H9 (cell line): ENCODE results near the gene URB1. TPM values are rescaled to one million over a fixed set of nuclear protein-coding genes. Genes with fewer than 3 reads are reported as not detected.

Experiments used
- DNase-seq: peaks from one replicate; pipeline ENCODE4 v3.0.0-alpha.2; 2017
- H2AFZ ChIP-seq: one replicate; pipeline ENCODE4 v1.6.1; 2013; ENCODE audit warnings: mild to moderate bottlenecking, low read length, control low read depth, moderate library complexity
- H2AK5ac ChIP-seq: 2 replicates; pipeline ENCODE4 v1.6.1; 2013; ENCODE audit warnings: low read length, control low read depth, mixed read lengths; ENCODE audit not compliant: insufficient read length
- H2BK120ac ChIP-seq: one replicate; pipeline ENCODE4 v1.6.1; 2013; ENCODE audit warnings: low read depth, mild to moderate bottlenecking, low read length, control low read depth, inconsistent platforms; ENCODE audit not compliant: poor library complexity, severe bottlenecking
- H2BK12ac ChIP-seq: 2 replicates; pipeline ENCODE4 v1.6.1; 2013; ENCODE audit warnings: low read length, control low read depth, mixed read lengths, low read depth; ENCODE audit not compliant: insufficient read length
- H2BK15ac ChIP-seq: 2 replicates; pipeline ENCODE4 v1.6.1; 2013; ENCODE audit warnings: low read depth, low read length, control low read depth
- H2BK20ac ChIP-seq: one replicate; pipeline ENCODE4 v1.6.1; 2013; ENCODE audit warnings: low read depth, mild to moderate bottlenecking, low read length, control low read depth, inconsistent platforms; ENCODE audit not compliant: poor library complexity, severe bottlenecking
- H2BK5ac ChIP-seq: 2 replicates; pipeline ENCODE4 v1.6.1; 2013; ENCODE audit warnings: low read length, control low read depth, mixed read lengths; ENCODE audit not compliant: insufficient read length
- H3K14ac ChIP-seq: 2 replicates; pipeline ENCODE4 v1.6.1; 2013; ENCODE audit warnings: low read length, control low read depth; ENCODE audit not compliant: insufficient read depth
- H3K18ac ChIP-seq: 2 replicates; pipeline ENCODE4 v1.6.1; 2013; ENCODE audit warnings: low read depth, mild to moderate bottlenecking, mixed read lengths, low read length, control low read depth; ENCODE audit not compliant: insufficient read length
- H3K23ac ChIP-seq: 2 replicates; pipeline ENCODE4 v1.6.1; 2013; ENCODE audit warnings: low read length, control low read depth, mixed read lengths, low read depth; ENCODE audit not compliant: insufficient read length
- H3K23me2 ChIP-seq: 2 replicates; pipeline ENCODE4 v1.6.1; 2013; ENCODE audit warnings: low read depth, mild to moderate bottlenecking, mixed read lengths, low read length, control low read depth; ENCODE audit not compliant: insufficient read length, poor library complexity, severe bottlenecking
- H3K27ac ChIP-seq: 2 replicates; pipeline ENCODE4 v1.5.1; 2013; ENCODE audit warnings: low read length, control low read depth, mixed read lengths, low read depth; ENCODE audit not compliant: insufficient read length
- H3K27me3 ChIP-seq: 2 replicates; pipeline ENCODE4 v1.6.1; 2013; ENCODE audit warnings: low read length, control low read depth, inconsistent platforms; ENCODE audit not compliant: insufficient read depth
- H3K4ac ChIP-seq: 2 replicates; pipeline ENCODE4 v1.6.1; 2013; ENCODE audit warnings: low read depth, mild to moderate bottlenecking, control low read depth, inconsistent platforms, low read length, moderate library complexity
- H3K4me1 ChIP-seq: 2 replicates; pipeline ENCODE4 v1.6.1; 2013; ENCODE audit warnings: low read length, control low read depth, inconsistent platforms; ENCODE audit not compliant: insufficient read depth
- H3K4me2 ChIP-seq: 2 replicates; pipeline ENCODE4 v1.6.1; 2013; ENCODE audit warnings: low read length, control low read depth, mixed read lengths; ENCODE audit not compliant: insufficient read length, insufficient read depth
- H3K56ac ChIP-seq: 2 replicates; pipeline ENCODE4 v1.6.1; 2013; ENCODE audit warnings: low read depth, mild to moderate bottlenecking, mixed read lengths, low read length, control low read depth; ENCODE audit not compliant: insufficient read length
- H3K79me1 ChIP-seq: 2 replicates; pipeline ENCODE4 v1.6.1; 2013; ENCODE audit warnings: low read depth, mild to moderate bottlenecking, moderate library complexity, low read length, control low read depth, inconsistent platforms; ENCODE audit not compliant: insufficient read depth, poor library complexity, severe bottlenecking
- H3K79me2 ChIP-seq: 2 replicates; pipeline ENCODE4 v1.6.1; 2013; ENCODE audit warnings: low read length, control low read depth, inconsistent platforms; ENCODE audit not compliant: insufficient read depth
- H3K9ac ChIP-seq: 2 replicates; pipeline ENCODE4 v1.6.1; 2013; ENCODE audit warnings: low read length, control low read depth, mixed read lengths; ENCODE audit not compliant: insufficient read length; ENCODE audit errors: extremely low read depth
- H3K9me3 ChIP-seq: one replicate; pipeline ENCODE4 v1.6.1; 2013; ENCODE audit warnings: low read depth, low read length, inconsistent platforms; ENCODE audit not compliant: control insufficient read depth
- H3T11ph ChIP-seq: one replicate; pipeline ENCODE4 v1.6.1; 2013; ENCODE audit warnings: mild to moderate bottlenecking, low read length, control low read depth, inconsistent platforms
- H4K20me1 ChIP-seq: one replicate; pipeline ENCODE4 v1.6.1; 2013; ENCODE audit not compliant: control insufficient read depth, insufficient read length, insufficient read depth
- H4K5ac ChIP-seq: 2 replicates; pipeline ENCODE4 v1.6.1; 2013; ENCODE audit warnings: low read depth, mild to moderate bottlenecking, mixed read lengths, low read length, control low read depth; ENCODE audit not compliant: insufficient read length
- H4K8ac ChIP-seq: replicated peaks from 2 replicates; pipeline ENCODE4 v1.6.1; 2013; ENCODE audit warnings: low read length, control low read depth, mixed read lengths, low read depth; ENCODE audit not compliant: insufficient read length
- H4K91ac ChIP-seq: 2 replicates; pipeline ENCODE4 v1.6.1; 2013; ENCODE audit warnings: low read depth, mild to moderate bottlenecking, moderate library complexity, mixed read lengths, low read length, control low read depth; ENCODE audit not compliant: insufficient read length
- H3K27ac Mint-ChIP-seq, 3 experiments: 2 replicates in 2 of 3; 3 replicates in 1 of 3; pipeline ENCODE4 v1.8.0; 2020 to 2021; ENCODE audit warnings: mixed read lengths in 3 of 3, mild to moderate bottlenecking in 1 of 3, moderate library complexity in 1 of 3
- H3K27me3 Mint-ChIP-seq: 2 replicates; pipeline ENCODE4 v1.8.0; 2021; ENCODE audit warnings: low read depth, mild to moderate bottlenecking, moderate library complexity, mixed read lengths
- H3K36me3 Mint-ChIP-seq, 3 experiments: 2 replicates in 2 of 3; 3 replicates in 1 of 3; pipeline ENCODE4 v1.8.0; 2020 to 2021; ENCODE audit warnings: low read depth in 3 of 3, mixed read lengths in 3 of 3; ENCODE audit not compliant: insufficient read depth in 1 of 3
- H3K4me1 Mint-ChIP-seq, 2 experiments: 2 replicates each; pipeline ENCODE4 v1.8.0; 2020; ENCODE audit warnings: mixed read lengths in 2 of 2
- H3K4me3 Mint-ChIP-seq, 2 experiments: 2 replicates in 1 of 2; 3 replicates in 1 of 2; pipeline ENCODE4 v1.8.0; 2020 to 2021; ENCODE audit warnings: mild to moderate bottlenecking in 2 of 2, mixed read lengths in 2 of 2, moderate library complexity in 1 of 2
- H3K9me3 Mint-ChIP-seq, 2 experiments: 2 replicates in 1 of 2; 3 replicates in 1 of 2; pipeline ENCODE4 v1.8.0; 2020; ENCODE audit warnings: mild to moderate bottlenecking in 2 of 2, mixed read lengths in 2 of 2, moderate library complexity in 1 of 2
- WGBS: extraction: QIAGEN DNeasy Blood & Tissue Kit; methylation state at CpG from one replicate; pipeline ENCODE4 v1.1.7; 2013; ENCODE audit warnings: missing lambda C conversion rate, low lambda C conversion rate, mixed read lengths; ENCODE audit not compliant: insufficient read length; ENCODE audit errors: extremely low coverage; 5-methylcytosine and 5-hydroxymethylcytosine counted together
- total RNA-seq: library from RNA; stranded (reverse); gene quantifications from 2 replicates; pipeline ENCODE4 v1.2.1, GENCODE V29; 2021
- TF ChIP-seq, protein P1 (sequence below): fragments of 200-600 bp; sonication (generic); conservative IDR thresholded peaks from 3 replicates; pipeline ENCODE4 v1.8.0; 2021; ENCODE audit warnings: antibody characterized with exemption, mild to moderate bottlenecking

Gene URB1
- total RNA-seq, 1 experiment from 2014 or later = 23.5 TPM

DNA sequence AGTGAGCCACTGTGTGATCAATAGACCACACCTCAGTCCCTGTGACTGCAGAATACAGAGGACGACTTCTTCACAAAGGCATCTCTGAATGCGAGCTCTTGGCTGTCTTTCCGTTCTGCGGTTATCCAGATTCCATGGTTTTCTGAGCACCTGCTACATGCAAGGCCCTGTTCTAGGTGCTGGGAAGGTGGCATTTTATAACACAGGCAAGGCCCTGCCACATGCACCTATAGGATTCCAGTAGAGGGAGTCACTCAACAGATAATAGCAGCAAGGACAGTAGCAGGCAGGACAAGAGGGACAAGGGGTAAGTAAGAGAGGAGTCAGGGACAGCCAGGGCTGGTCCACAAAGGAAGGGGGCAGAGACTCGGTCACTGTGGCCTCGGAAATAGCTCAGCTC, 9.0 kb downstream of the URB1 start:
- H2AK5ac ChIP-seq = no peak overlapping the region
- no peak overlapping the region for H3T11ph ChIP-seq
- H2BK15ac ChIP-seq = no peak overlapping the region
- Mint-ChIP-seq H3K36me3 (peaks cover 37 to 63% (median 63%) of the 10 kb centered on the region in 3 experiments; a peak in 6 of 7 replicates), H3K9me3 (no peaks in the 10 kb centered on the region), H3K27me3 (no peaks in the 10 kb centered on the region), H3K4me3 (no peak overlapping the region), H3K4me1 (peaks cover 5 to 18% of the 10 kb centered on the region in 2 experiments; a peak in 3 of 4 replicates), H3K27ac (no peak overlapping the region; a peak in 1 of 7 replicates)
- TF ChIP-seq, protein P1, sequence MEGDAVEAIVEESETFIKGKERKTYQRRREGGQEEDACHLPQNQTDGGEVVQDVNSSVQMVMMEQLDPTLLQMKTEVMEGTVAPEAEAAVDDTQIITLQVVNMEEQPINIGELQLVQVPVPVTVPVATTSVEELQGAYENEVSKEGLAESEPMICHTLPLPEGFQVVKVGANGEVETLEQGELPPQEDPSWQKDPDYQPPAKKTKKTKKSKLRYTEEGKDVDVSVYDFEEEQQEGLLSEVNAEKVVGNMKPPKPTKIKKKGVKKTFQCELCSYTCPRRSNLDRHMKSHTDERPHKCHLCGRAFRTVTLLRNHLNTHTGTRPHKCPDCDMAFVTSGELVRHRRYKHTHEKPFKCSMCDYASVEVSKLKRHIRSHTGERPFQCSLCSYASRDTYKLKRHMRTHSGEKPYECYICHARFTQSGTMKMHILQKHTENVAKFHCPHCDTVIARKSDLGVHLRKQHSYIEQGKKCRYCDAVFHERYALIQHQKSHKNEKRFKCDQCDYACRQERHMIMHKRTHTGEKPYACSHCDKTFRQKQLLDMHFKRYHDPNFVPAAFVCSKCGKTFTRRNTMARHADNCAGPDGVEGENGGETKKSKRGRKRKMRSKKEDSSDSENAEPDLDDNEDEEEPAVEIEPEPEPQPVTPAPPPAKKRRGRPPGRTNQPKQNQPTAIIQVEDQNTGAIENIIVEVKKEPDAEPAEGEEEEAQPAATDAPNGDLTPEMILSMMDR = peak; percentile 34; the same call in 2 of the 3 replicates
- H4K8ac ChIP-seq = no peak overlapping the region
- no peak overlapping the region for H4K91ac ChIP-seq
- H3K27me3 ChIP-seq = no peaks in the 10 kb centered on the region
- no peaks in the 10 kb centered on the region for H3K23me2 ChIP-seq
- H2AFZ ChIP-seq = no peak overlapping the region
- no peak overlapping the region for H2BK20ac ChIP-seq
- H3K79me1 ChIP-seq = peaks cover 3% of the 10 kb centered on the region
- H3K4me2 ChIP-seq = no peak overlapping the region
- peaks cover 23% of the 10 kb centered on the region for H3K79me2 ChIP-seq
- H3K4me1 ChIP-seq = no peaks in the 10 kb centered on the region
- DNase-seq = no peak
- no peak overlapping the region for H3K9ac ChIP-seq
- H3K4ac ChIP-seq = no peak overlapping the region
- H2BK120ac ChIP-seq = no peak overlapping the region
- no peak overlapping the region for H3K23ac ChIP-seq
- H2BK12ac ChIP-seq = no peak overlapping the region
- no CpG with 5 or more reads among the region's 6 CpGs for WGBS
- no peak overlapping the region for H3K18ac ChIP-seq
- no peak overlapping the region for H3K27ac ChIP-seq
- no peak overlapping the region for H2BK5ac ChIP-seq
- no peaks in the 10 kb centered on the region for H3K9me3 ChIP-seq
- no peak overlapping the region for H3K14ac ChIP-seq
- H4K5ac ChIP-seq = no peak overlapping the region
- H4K20me1 ChIP-seq = no peaks in the 10 kb centered on the region
- no peak overlapping the region for H3K56ac ChIP-seq
